Cardiac muscle cell (in vitro differentiated cells and primary cell): ENCODE measurements around the gene DDX3X. TPM values are rescaled to one million over a fixed set of nuclear protein-coding genes. Genes with fewer than 3 reads are reported as not detected.
"Not testable (repeated sequence)": the region's sequence is repeated elsewhere in the genome, so short reads cannot be mapped to it uniquely, and the experiment has no call there.

Source experiments
- DNase-seq, 2 donors: peaks; one replicate each; pipeline versions ENCODE4 v3.0.0 to v3.0.0-alpha.2; 2010 to 2017; ENCODE audit warnings: low read depth in 1 of 2, low spot score in 1 of 2
- H3K27ac ChIP-seq: fragments of 200-600 bp; sonication (generic); 2 replicates; pipeline ENCODE4 v1.5.1; 2016
- H3K27me3 ChIP-seq: fragments of 200-600 bp; sonication (generic); 2 replicates; pipeline ENCODE4 v1.6.0; 2016; ENCODE audit warnings: control low read depth
- H3K36me3 ChIP-seq: fragments of 200-600 bp; sonication (generic); 2 replicates; pipeline ENCODE4 v1.5.1; 2016; ENCODE audit warnings: control low read depth
- H3K4me1 ChIP-seq: fragments of 200-600 bp; sonication (generic); 2 replicates; pipeline ENCODE4 v1.8.1; 2017; ENCODE audit warnings: low read depth, mild to moderate bottlenecking, mixed run types
- H3K4me3 ChIP-seq: fragments of 200-600 bp; sonication (generic); 2 replicates; pipeline ENCODE4 v1.5.1; 2016; ENCODE audit warnings: mild to moderate bottlenecking
- H3K9me3 ChIP-seq: fragments of 200-600 bp; sonication (generic); 2 replicates; pipeline ENCODE4 v1.5.1; 2017; ENCODE audit warnings: low read depth, mild to moderate bottlenecking, control low read depth
- polyA plus RNA-seq: library from polyadenylated mRNA; unstranded; fragments of >200 nt; fragmentation: Nextera tagmentation; extraction: Ambion mirVana; gene quantifications from 2 replicates; pipeline ENCODE4 v1.2.1, GENCODE V29; 2016
- total RNA-seq: library from RNA; depleted of rRNA; stranded (reverse); fragments of >200 nt; gene quantifications from 2 replicates; pipeline ENCODE4 v1.2.3, GENCODE V29; 2016
- TF ChIP-seq, protein P1 (sequence below): IDR thresholded peaks from 2 replicates; pipeline ENCODE4 v1.5.1; 2012; ENCODE audit warnings: low read depth, mild to moderate bottlenecking, low read length

Gene DDX3X
- total and polyA plus RNA-seq, 2 experiments from 2014 or later = 95.5 to 140 TPM

DNA sequence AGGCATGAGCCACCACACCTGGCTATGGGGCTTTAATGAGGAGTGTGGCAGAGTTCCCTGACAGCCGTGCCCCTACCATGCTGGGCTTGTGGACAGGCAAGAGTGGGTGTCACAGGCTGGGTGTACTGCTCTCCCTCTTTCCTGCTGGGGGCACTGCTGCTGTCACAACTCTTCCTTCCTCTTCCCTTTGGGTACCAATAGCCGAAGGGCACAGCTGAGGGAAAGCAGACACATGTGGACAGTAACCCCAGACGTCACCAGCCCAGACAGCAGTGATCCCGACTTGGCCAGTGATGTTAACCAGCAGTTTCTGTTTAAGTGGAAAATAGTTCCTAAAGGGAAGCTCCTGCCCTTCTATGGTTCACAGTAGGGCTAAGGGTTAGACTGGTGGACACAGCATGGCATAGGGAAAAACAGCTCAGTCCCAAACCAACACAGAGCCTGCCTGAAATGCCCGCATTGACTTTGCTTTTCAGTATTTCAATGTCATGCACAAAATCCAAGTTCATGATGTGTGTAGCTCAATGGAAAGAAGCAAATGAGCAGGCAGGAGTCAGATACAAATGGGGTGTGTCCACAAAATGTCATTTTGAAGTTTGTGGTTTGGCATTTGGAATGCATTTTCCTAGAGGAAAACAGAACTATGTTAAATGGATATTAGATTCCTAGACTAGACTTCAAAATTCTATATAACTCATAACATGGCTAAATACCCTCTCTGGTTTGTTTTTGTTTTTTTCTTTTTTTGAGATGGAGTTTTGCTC lies 24.9 kb upstream of the DDX3X start:
- TF ChIP-seq, protein P1, sequence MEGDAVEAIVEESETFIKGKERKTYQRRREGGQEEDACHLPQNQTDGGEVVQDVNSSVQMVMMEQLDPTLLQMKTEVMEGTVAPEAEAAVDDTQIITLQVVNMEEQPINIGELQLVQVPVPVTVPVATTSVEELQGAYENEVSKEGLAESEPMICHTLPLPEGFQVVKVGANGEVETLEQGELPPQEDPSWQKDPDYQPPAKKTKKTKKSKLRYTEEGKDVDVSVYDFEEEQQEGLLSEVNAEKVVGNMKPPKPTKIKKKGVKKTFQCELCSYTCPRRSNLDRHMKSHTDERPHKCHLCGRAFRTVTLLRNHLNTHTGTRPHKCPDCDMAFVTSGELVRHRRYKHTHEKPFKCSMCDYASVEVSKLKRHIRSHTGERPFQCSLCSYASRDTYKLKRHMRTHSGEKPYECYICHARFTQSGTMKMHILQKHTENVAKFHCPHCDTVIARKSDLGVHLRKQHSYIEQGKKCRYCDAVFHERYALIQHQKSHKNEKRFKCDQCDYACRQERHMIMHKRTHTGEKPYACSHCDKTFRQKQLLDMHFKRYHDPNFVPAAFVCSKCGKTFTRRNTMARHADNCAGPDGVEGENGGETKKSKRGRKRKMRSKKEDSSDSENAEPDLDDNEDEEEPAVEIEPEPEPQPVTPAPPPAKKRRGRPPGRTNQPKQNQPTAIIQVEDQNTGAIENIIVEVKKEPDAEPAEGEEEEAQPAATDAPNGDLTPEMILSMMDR = no peak
- no peak overlapping the region for H3K4me3 ChIP-seq
- DNase-seq = no peak
- no peaks in the 10 kb centered on the region for H3K4me1 ChIP-seq
- no peaks in the 10 kb centered on the region for H3K9me3 ChIP-seq
- no peaks in the 10 kb centered on the region for H3K36me3 ChIP-seq
- H3K27ac ChIP-seq = no peak overlapping the region
- H3K27me3 ChIP-seq = no peaks in the 10 kb centered on the region

- no peak overlapping the region for H3K27ac ChIP-seq
- no peak for DNase-seq
- TF ChIP-seq, protein P1 = no peak
- H3K9me3 ChIP-seq = no peaks in the 10 kb centered on the region
- no peaks in the 10 kb centered on the region for H3K27me3 ChIP-seq
- no peak overlapping the region for H3K4me3 ChIP-seq
- no peaks in the 10 kb centered on the region for H3K4me1 ChIP-seq
- H3K36me3 ChIP-seq = no peaks in the 10 kb centered on the region
These were observed 21.2 kb upstream of the DDX3X start for GRCh38 chrX:41312786-41313185.

DNA sequence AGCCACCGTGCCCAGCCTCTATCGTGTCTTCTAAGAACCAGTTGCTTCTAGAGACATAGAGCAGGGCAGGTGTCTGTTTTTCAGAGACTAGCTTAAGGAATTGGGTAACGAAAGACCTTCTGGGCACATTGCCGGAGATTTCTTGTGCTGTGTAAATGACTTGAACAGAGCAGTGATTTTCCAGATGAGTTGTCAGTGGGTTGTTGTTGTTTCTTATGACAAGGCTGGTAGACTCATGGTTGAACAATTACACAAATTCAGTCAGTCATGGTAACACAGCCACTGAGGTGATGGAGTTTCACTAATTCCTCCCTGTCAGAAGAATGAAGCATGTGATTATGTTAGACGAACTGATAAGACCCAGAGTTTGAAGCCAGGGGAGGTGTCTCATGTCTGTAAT lies 20.5 kb upstream of the DDX3X start:
- TF ChIP-seq, protein P1 = no peak
- no peaks in the 10 kb centered on the region for H3K9me3 ChIP-seq
- H3K4me3 ChIP-seq = no peak overlapping the region
- no peaks in the 10 kb centered on the region for H3K27me3 ChIP-seq
- no peak overlapping the region for H3K27ac ChIP-seq
- H3K36me3 ChIP-seq = no peaks in the 10 kb centered on the region
- H3K4me1 ChIP-seq = no peaks in the 10 kb centered on the region
- no peak for DNase-seq

GRCh38 chrX:41314204-41314603 lies 19.8 kb upstream of the DDX3X start:
- H3K27ac ChIP-seq = no peak overlapping the region
- H3K4me1 ChIP-seq = no peaks in the 10 kb centered on the region
- no peaks in the 10 kb centered on the region for H3K36me3 ChIP-seq
- no peak for DNase-seq
- no peaks in the 10 kb centered on the region for H3K27me3 ChIP-seq
- TF ChIP-seq, protein P1 = no peak
- no peak overlapping the region for H3K4me3 ChIP-seq
- H3K9me3 ChIP-seq = no peaks in the 10 kb centered on the region

GRCh38 chrX:41314881-41315280 lies 19.1 kb upstream of the DDX3X start:
- no peaks in the 10 kb centered on the region for H3K4me1 ChIP-seq
- no peak for DNase-seq
- no peaks in the 10 kb centered on the region for H3K27me3 ChIP-seq
- H3K36me3 ChIP-seq = no peaks in the 10 kb centered on the region
- H3K9me3 ChIP-seq = no peaks in the 10 kb centered on the region
- H3K27ac ChIP-seq = no peak overlapping the region
- TF ChIP-seq, protein P1 = no peak
- H3K4me3 ChIP-seq = no peak overlapping the region

- H3K4me1 ChIP-seq, DNase-seq, H3K36me3 ChIP-seq: not testable (repeated sequence)
These were observed 17.7 kb upstream of the DDX3X start for GRCh38 chrX:41316266-41316665.

More at GRCh38 chrX:41316266-41316665, 17.7 kb upstream of the DDX3X start:
- H3K4me3 ChIP-seq, H3K27me3 ChIP-seq, H3K27ac ChIP-seq, H3K9me3 ChIP-seq: not testable (repeated sequence)
